ENCODE measurements around the gene ADCY2. TPM values are rescaled to one million over a fixed set of nuclear protein-coding genes. Genes with fewer than 3 reads are reported as not detected.

ADCY2 gene
- total and polyA plus RNA-seq, 2 of the 13 experiments (the other 11 are each of a cell fraction or from before 2014, with no cell fraction given) = not detected

DNA sequence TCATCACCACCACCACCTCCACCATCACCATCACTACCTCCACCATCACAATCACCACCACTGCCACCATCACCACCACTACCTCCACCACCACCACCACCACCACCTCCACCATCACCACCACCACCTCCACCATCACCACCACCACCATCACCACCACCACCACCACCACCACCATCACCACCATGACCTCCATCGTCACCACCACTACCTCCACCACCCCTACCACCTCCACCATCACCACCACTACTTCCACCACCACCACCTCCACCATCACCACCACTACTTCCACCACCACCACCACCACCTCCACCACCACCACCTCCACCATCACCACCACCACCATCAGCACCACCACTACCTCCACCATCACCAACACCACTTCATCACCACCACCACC is 23.5 kb upstream of the ADCY2 start:
- H2AFZ ChIP-seq (ENCODE audit: low read length) = no peak overlapping the region
- ChIA-PET CTCF (ENCODE audit: low intra/inter-chr PET ratio, low total read pairs) (no interaction called here), POLR2A (no interaction called here)
- H3K36me3 ChIP-seq (replicated peaks in 1 of 2; ENCODE audit: control insufficient read depth in 1 of 2, insufficient read depth in 2 of 2, low read length in 2 of 2) = no peaks in the 10 kb centered on the region
- H3K9ac ChIP-seq (ENCODE audit: insufficient read depth, low read depth, low read length) = no peak overlapping the region
- DNase-seq (ENCODE audit: low spot score) = no peak
- no peak for ATAC-seq
- no peaks in the 10 kb centered on the region for H3K27me3 ChIP-seq (ENCODE audit: control insufficient read depth in 1 of 2, insufficient read depth in 2 of 2, low read length in 2 of 2)
- H3K9me3 ChIP-seq (ENCODE audit: low read length) = peaks cover 3% of the 10 kb centered on the region; the same call in 1 of the 2 replicates
- intact Hi-C loops (cut with micrococcal nuclease; ENCODE audit: unreplicated experiment) (no loop called here), in situ Hi-C loops (cut with HindIII; ENCODE audit: extremely low pct_ligation_motif_present, low pct_unique_long_range_greater_than_20kb) (no loop called here)
- no peaks in the 10 kb centered on the region for H4K20me1 ChIP-seq (ENCODE audit: insufficient read depth, low read length)
- 43% methylated on average over 1 of the region's 1 CpG for WGBS (ENCODE audit: low lambda C conversion rate)
- no peak for TF ChIP-seq HMGA1 (CRISPR knock-in tag; conservative IDR thresholded peaks at IDR 0.05)
- 0 out of 2 replicates have a peak, but pooled peaks have one; percentile 33 for TF ChIP-seq HNRNPL (IDR thresholded peaks at IDR 0.05; ENCODE audit: low read depth, low read length)
- no peaks in the 10 kb centered on the region for H3K79me2 ChIP-seq (ENCODE audit: insufficient read depth, low read length)
- H3K4me3 ChIP-seq (replicated peaks in 1 of 3; ENCODE audit: insufficient read depth in 1 of 3, low read depth in 2 of 3, low read length in 3 of 3) = no peak overlapping the region
- H3K4me2 ChIP-seq (ENCODE audit: low read depth, low read length) = no peak overlapping the region
- no peaks in the 10 kb centered on the region for H3K4me1 ChIP-seq (ENCODE audit: insufficient read depth, low read length)
- no TSS peak for BruUV-seq (replicated peaks)
- no peak overlapping the region for H3K27ac ChIP-seq (ENCODE audit: extremely low read length, insufficient read depth, low read length)
- FAIRE-seq = no peak

DNA sequence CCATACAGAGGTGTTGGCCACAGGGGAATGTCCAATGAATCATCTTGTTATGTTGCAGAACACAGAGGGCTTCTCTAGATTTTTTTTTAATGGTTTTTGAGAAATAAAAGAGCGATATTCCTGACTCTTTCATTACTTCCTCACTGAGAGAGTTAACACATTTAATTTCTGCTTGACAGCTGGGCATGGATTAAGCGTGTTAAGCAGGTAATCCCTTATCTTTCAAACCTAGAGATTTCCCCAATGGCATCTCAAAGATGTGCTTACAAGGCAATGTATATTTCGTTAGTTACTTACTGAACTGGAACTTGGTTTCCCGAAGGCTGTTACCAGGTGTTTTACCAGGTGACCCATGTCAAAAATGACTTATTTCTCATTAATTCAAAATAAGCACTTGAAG is 21.8 kb upstream of the ADCY2 start:
- ChIA-PET CTCF (ENCODE audit: low intra/inter-chr PET ratio, low total read pairs) (no interaction called here), POLR2A (no interaction called here)
- Histone ChIP-seq H3K4me2 (ENCODE audit: low read depth, low read length) (no peak overlapping the region), H3K9me3 (ENCODE audit: low read length) (peaks cover 3% of the 10 kb centered on the region; the same call in 1 of the 2 replicates), H3K27me3 (ENCODE audit: control insufficient read depth in 1 of 2, insufficient read depth in 2 of 2, low read length in 2 of 2) (no peaks in the 10 kb centered on the region), H3K36me3 (replicated peaks in 1 of 2; ENCODE audit: control insufficient read depth in 1 of 2, insufficient read depth in 2 of 2, low read length in 2 of 2) (no peaks in the 10 kb centered on the region), H3K27ac (ENCODE audit: extremely low read length, insufficient read depth, low read length) (no peak overlapping the region), H3K4me1 (ENCODE audit: insufficient read depth, low read length) (no peaks in the 10 kb centered on the region), H3K79me2 (ENCODE audit: insufficient read depth, low read length) (no peaks in the 10 kb centered on the region), H3K4me3 (replicated peaks in 1 of 3; ENCODE audit: insufficient read depth in 1 of 3, low read depth in 2 of 3, low read length in 3 of 3) (no peak overlapping the region), H3K9ac (ENCODE audit: insufficient read depth, low read depth, low read length) (no peak overlapping the region), H4K20me1 (ENCODE audit: insufficient read depth, low read length) (no peaks in the 10 kb centered on the region), H2AFZ (ENCODE audit: low read length) (no peak overlapping the region)
- in situ Hi-C loops (cut with HindIII; ENCODE audit: extremely low pct_ligation_motif_present, low pct_unique_long_range_greater_than_20kb) = no loop called here
- DNase-seq (ENCODE audit: low spot score) (no peak), FAIRE-seq (no peak), ATAC-seq (no peak)
- intact Hi-C loops (cut with micrococcal nuclease; ENCODE audit: unreplicated experiment) = no loop called here
- no TSS peak for BruUV-seq (replicated peaks)
- WGBS (ENCODE audit: low lambda C conversion rate) = under 1% methylated on average over 4 of the region's 4 CpGs
- TF ChIP-seq ZNF782 (CRISPR knock-in tag; IDR thresholded peaks at IDR 0.05; ENCODE audit: borderline replicate concordance) (no peak), ZFP37 (CRISPR knock-in tag; IDR thresholded peaks at IDR 0.05; ENCODE audit: borderline replicate concordance) (no peak), BHLHE40 (IDR thresholded peaks at IDR 0.05; ENCODE audit: low read length) (no peak), ATF1 (CRISPR knock-in tag; IDR thresholded peaks at IDR 0.05) (no peak), ZNF761 (CRISPR knock-in tag; conservative IDR thresholded peaks at IDR 0.05) (no peak), WIZ (CRISPR knock-in tag; IDR thresholded peaks at IDR 0.05) (no peak), REPIN1 (CRISPR knock-in tag; IDR thresholded peaks at IDR 0.05; ENCODE audit: borderline replicate concordance, low read depth) (no peak), XRCC5 (optimal IDR thresholded peaks at IDR 0.05; ENCODE audit: low read length) (no peak)
- TF ChIP-seq, protein P1, sequence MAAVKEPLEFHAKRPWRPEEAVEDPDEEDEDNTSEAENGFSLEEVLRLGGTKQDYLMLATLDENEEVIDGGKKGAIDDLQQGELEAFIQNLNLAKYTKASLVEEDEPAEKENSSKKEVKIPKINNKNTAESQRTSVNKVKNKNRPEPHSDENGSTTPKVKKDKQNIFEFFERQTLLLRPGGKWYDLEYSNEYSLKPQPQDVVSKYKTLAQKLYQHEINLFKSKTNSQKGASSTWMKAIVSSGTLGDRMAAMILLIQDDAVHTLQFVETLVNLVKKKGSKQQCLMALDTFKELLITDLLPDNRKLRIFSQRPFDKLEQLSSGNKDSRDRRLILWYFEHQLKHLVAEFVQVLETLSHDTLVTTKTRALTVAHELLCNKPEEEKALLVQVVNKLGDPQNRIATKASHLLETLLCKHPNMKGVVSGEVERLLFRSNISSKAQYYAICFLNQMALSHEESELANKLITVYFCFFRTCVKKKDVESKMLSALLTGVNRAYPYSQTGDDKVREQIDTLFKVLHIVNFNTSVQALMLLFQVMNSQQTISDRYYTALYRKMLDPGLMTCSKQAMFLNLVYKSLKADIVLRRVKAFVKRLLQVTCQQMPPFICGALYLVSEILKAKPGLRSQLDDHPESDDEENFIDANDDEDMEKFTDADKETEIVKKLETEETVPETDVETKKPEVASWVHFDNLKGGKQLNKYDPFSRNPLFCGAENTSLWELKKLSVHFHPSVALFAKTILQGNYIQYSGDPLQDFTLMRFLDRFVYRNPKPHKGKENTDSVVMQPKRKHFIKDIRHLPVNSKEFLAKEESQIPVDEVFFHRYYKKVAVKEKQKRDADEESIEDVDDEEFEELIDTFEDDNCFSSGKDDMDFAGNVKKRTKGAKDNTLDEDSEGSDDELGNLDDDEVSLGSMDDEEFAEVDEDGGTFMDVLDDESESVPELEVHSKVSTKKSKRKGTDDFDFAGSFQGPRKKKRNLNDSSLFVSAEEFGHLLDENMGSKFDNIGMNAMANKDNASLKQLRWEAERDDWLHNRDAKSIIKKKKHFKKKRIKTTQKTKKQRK (IDR thresholded peaks at IDR 0.05; ENCODE audit: low read length) = no peak
